Astrocyte of the spinal cord (primary cell): ENCODE data around the gene CFAP20DC.

ENCODE experiments used
- DNase-seq: peaks from one replicate; pipeline ENCODE4 v3.0.0; 2011; ENCODE audit warnings: low read depth, low spot score
- H3K4me3 ChIP-seq: 2 replicates; pipeline ENCODE4 v1.5.1; 2011; ENCODE audit warnings: low read depth, mild to moderate bottlenecking, low read length, moderate library complexity
- CTCF ChIP-seq: IDR thresholded peaks from 2 replicates; pipeline ENCODE4 v1.5.1; 2012; ENCODE audit warnings: low read depth, mild to moderate bottlenecking, low read length, inconsistent platforms
- in situ Hi-C: cut with HindIII; loops from 2 replicates; pipeline ENCODE4 v1.10.0; 2017; ENCODE audit warnings: low sequenced_read_pairs

Gene CFAP20DC

GRCh38 chr3:59043391-59043790 is 6.4 kb downstream of the CFAP20DC start:
- no peak for TF ChIP-seq CTCF
- no peak overlapping the region for H3K4me3 ChIP-seq
- no peak for DNase-seq
- in situ Hi-C loops = no loop called here

GRCh38 chr3:59040902-59041301 is 8.9 kb downstream of the CFAP20DC start:
- no peak for DNase-seq
- in situ Hi-C loops = no loop called here

GRCh38 chr3:59027607-59028006 is 22.2 kb downstream of the CFAP20DC start:
- TF ChIP-seq CTCF = no peak
- in situ Hi-C loops = no loop called here
- DNase-seq = no peak
- H3K4me3 ChIP-seq = no peak overlapping the region

More at GRCh38 chr3:59040902-59041301, 8.9 kb downstream of the CFAP20DC start:
- TF ChIP-seq CTCF = no peak
- no peak overlapping the region for H3K4me3 ChIP-seq

- in situ Hi-C loops = no loop called here
- no peak overlapping the region for H3K4me3 ChIP-seq
- no peak for DNase-seq
- no peak for TF ChIP-seq CTCF
Observed at GRCh38 chr3:59023612-59024011, 26.2 kb downstream of the CFAP20DC start.

GRCh38 chr3:59017617-59017984 is 32.2 kb downstream of the CFAP20DC start:
- in situ Hi-C loops = no loop called here
- TF ChIP-seq CTCF = no peak
- DNase-seq = no peak
- H3K4me3 ChIP-seq = no peak overlapping the region

GRCh38 chr3:59016930-59017616 is 32.8 kb downstream of the CFAP20DC start:
- TF ChIP-seq CTCF = no peak
- in situ Hi-C loops = no loop called here
- no peak for DNase-seq
- H3K4me3 ChIP-seq = no peak overlapping the region
